Measurements from ENCODE around the gene TRAPPC13. TPM values are rescaled to one million over a fixed set of nuclear protein-coding genes. Genes with fewer than 3 reads are reported as not detected.

TRAPPC13 gene
- total RNA-seq, 4 donors from 2014 or later, result 3.0 to 24.1 (median 11.9) TPM

DNA sequence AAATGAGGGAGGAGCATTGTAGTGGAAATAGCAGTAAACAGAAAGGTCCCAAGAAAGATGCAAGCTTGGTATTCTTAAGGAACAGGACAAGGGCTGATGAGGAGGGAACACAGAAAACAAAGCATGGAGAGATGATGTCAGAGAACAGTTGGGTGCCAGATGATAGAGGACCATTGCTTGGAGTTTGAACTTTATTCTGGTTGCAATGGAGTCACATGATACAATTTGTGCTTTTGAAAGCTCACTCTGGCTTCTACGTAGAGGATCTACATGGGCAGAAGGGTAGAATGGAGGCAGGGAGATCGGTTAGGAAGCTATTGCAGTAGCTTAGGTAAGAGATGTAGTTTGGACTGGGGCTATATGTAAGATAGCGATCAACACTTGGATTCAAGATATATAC is 57.3 kb downstream of the TRAPPC13 start:
- H3K9me3 ChIP-seq, result no peaks in the 10 kb centered on the region
- H3K4me1 ChIP-seq, result no peaks in the 10 kb centered on the region
- H3K36me3 ChIP-seq, result peaks cover 0 to 6% (median 2%) of the 10 kb centered on the region in 4 donors
- H3K27me3 ChIP-seq, result no peaks in the 10 kb centered on the region
- no peak overlapping the region for H3K27ac ChIP-seq
- WGBS, 2 donors (ENCODE audit: low coverage in 1 of 2), result 82 to 95% methylated on average over 3 of the region's 3 CpGs
- TF ChIP-seq EP300 (IDR thresholded peaks at IDR 0.05; ENCODE audit: low read depth), result no peak
- TF ChIP-seq POLR2A (IDR thresholded peaks at IDR 0.05), result no peak
- TF ChIP-seq POLR2AphosphoS5 (IDR thresholded peaks at IDR 0.05), result no peak
- TF ChIP-seq, protein P1, sequence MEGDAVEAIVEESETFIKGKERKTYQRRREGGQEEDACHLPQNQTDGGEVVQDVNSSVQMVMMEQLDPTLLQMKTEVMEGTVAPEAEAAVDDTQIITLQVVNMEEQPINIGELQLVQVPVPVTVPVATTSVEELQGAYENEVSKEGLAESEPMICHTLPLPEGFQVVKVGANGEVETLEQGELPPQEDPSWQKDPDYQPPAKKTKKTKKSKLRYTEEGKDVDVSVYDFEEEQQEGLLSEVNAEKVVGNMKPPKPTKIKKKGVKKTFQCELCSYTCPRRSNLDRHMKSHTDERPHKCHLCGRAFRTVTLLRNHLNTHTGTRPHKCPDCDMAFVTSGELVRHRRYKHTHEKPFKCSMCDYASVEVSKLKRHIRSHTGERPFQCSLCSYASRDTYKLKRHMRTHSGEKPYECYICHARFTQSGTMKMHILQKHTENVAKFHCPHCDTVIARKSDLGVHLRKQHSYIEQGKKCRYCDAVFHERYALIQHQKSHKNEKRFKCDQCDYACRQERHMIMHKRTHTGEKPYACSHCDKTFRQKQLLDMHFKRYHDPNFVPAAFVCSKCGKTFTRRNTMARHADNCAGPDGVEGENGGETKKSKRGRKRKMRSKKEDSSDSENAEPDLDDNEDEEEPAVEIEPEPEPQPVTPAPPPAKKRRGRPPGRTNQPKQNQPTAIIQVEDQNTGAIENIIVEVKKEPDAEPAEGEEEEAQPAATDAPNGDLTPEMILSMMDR (IDR thresholded peaks at IDR 0.05), result no peak
- H3K4me3 ChIP-seq, result no peak overlapping the region
- DNase-seq, result no peak
- intact Hi-C loops (cut with DNase I; ENCODE audit: low total_unique reads), result no loop called here
- in situ Hi-C loops (cut with MboI; ENCODE audit: low pct_ligation_motif_present in 1 of 4, low pct_unique_long_range_greater_than_20kb in 1 of 4, low sequenced_read_pairs in 3 of 4), result no loop called here

DNA sequence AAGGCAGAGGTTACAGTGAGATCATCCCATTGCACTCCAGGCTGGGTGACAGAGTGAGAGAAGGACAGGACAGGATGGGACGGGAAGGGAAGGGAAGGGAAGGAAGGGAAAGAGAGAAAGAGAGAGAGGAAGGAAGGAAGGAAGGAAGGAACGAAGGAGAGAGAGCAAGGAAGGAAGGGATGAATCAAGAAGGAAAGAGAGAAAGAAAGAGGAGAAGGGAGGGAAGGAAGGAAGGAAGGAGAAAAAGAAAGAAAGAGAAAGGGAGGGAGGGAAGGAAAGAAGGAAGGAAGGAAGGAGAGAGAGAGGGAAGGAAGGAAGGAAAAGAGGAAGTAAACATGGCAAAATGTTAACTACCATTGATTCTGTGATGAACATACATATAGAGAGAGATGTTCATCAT is 68.3 kb downstream of the TRAPPC13 start:
- in situ Hi-C loops (cut with MboI; ENCODE audit: low pct_ligation_motif_present in 1 of 4, low pct_unique_long_range_greater_than_20kb in 1 of 4, low sequenced_read_pairs in 3 of 4), result no loop called here

DNA sequence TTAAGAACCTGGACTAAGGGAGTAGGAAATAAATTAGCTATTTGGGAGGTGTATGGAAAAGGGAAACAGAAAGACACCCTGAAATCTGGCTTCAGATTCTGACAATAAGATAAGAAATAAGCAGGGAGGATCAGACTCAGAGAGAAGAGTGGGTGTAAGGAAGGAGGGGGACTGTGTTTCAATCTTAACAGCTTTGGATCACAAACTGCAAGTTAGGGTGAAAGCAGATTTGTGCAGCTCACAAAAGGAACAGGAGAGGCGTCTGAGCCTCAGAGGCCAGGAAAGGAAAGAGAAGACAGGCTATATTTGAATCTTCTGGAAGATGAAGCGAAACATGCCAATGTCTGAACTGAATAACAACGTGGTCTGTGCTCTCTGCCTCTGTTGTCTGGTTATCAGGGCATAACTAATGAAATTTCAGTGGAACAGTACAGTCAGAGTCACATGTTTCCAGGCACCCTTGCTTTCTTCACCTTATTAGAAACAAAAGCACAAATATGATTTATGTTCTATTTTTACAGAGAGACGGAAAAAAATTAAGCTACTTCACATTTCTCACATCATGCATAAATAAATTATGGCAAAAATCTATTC is 70.4 kb downstream of the TRAPPC13 start:
- H3K27me3 ChIP-seq, result no peaks in the 10 kb centered on the region
- no peaks in the 10 kb centered on the region for H3K9me3 ChIP-seq
- H3K4me1 ChIP-seq, result no peaks in the 10 kb centered on the region
- no peak for DNase-seq
- H3K27ac ChIP-seq, result no peak overlapping the region
- in situ Hi-C loops (cut with MboI; ENCODE audit: low pct_ligation_motif_present in 1 of 4, low pct_unique_long_range_greater_than_20kb in 1 of 4, low sequenced_read_pairs in 3 of 4) (no loop called here), intact Hi-C loops (cut with DNase I; ENCODE audit: low total_unique reads) (no loop called here)
- no peaks in the 10 kb centered on the region for H3K36me3 ChIP-seq
- H3K4me3 ChIP-seq, result no peak overlapping the region
- TF ChIP-seq, protein P1 (IDR thresholded peaks at IDR 0.05), result no peak
- TF ChIP-seq POLR2A (IDR thresholded peaks at IDR 0.05), result no peak
- no peak for TF ChIP-seq POLR2AphosphoS5 (IDR thresholded peaks at IDR 0.05)
- TF ChIP-seq EP300 (IDR thresholded peaks at IDR 0.05; ENCODE audit: low read depth), result no peak
- 81% methylated on average over 4 of the region's 4 CpGs for WGBS, 2 donors (ENCODE audit: low coverage in 1 of 2)

More for the DNA sequence above, 68.3 kb downstream of the TRAPPC13 start:
- no peaks in the 10 kb centered on the region for H3K27me3 ChIP-seq
- WGBS, 2 donors (ENCODE audit: low coverage in 1 of 2), result 87 to 90% methylated on average over 2 of the region's 2 CpGs
- no peak for DNase-seq
- H3K36me3 ChIP-seq, result no peaks in the 10 kb centered on the region
- H3K4me1 ChIP-seq, result no peaks in the 10 kb centered on the region
- intact Hi-C loops (cut with DNase I; ENCODE audit: low total_unique reads), result no loop called here
- TF ChIP-seq, protein P1 (IDR thresholded peaks at IDR 0.05), result no peak
- no peak for TF ChIP-seq POLR2A (IDR thresholded peaks at IDR 0.05)
- no peak for TF ChIP-seq EP300 (IDR thresholded peaks at IDR 0.05; ENCODE audit: low read depth)
- TF ChIP-seq POLR2AphosphoS5 (IDR thresholded peaks at IDR 0.05), result no peak
- H3K27ac ChIP-seq, result no peak overlapping the region
- H3K4me3 ChIP-seq, result no peak overlapping the region
- no peaks in the 10 kb centered on the region for H3K9me3 ChIP-seq

DNA sequence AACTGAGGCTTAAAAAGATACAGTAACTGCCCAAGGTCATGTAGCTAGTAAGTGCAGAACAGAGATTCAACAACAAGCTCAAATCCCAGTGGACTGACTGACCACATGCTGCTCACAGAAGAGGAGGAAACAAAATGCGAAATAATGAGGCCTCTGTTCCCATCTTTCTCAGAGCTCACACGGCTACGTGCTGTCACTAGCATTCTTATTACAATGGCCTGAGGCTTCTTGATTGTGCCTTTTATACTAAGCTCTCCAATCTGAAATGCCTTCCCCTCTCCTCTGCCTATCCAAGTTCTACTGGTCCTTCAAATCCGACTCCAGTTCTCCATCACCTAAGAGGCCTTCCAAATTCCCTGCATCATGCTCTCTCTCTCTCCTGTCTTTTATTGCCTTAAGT is 71.1 kb downstream of the TRAPPC13 start:
- Histone ChIP-seq H3K9me3 (no peaks in the 10 kb centered on the region), H3K27ac (no peak overlapping the region), H3K27me3 (no peaks in the 10 kb centered on the region), H3K4me3 (no peak overlapping the region), H3K4me1 (no peaks in the 10 kb centered on the region), H3K36me3 (no peaks in the 10 kb centered on the region)
- intact Hi-C loops (cut with DNase I; ENCODE audit: low total_unique reads) (no loop called here), in situ Hi-C loops (cut with MboI; ENCODE audit: low pct_ligation_motif_present in 1 of 4, low pct_unique_long_range_greater_than_20kb in 1 of 4, low sequenced_read_pairs in 3 of 4) (no loop called here)
- TF ChIP-seq POLR2A (IDR thresholded peaks at IDR 0.05) (no peak), EP300 (IDR thresholded peaks at IDR 0.05; ENCODE audit: low read depth) (no peak), POLR2AphosphoS5 (IDR thresholded peaks at IDR 0.05) (no peak)
- TF ChIP-seq, protein P1 (IDR thresholded peaks at IDR 0.05), result no peak
- WGBS, 2 donors (ENCODE audit: low coverage in 1 of 2), result 85 to 94% methylated on average over 4 of the region's 4 CpGs
- DNase-seq, result no peak
